ENCODE measurements around the gene APBA3. TPM values are rescaled to one million over a fixed set of nuclear protein-coding genes. Genes with fewer than 3 reads are reported as not detected.

The APBA3 gene
- total RNA-seq, 1 experiment from 2014 or later: 34.0 TPM

DNA sequence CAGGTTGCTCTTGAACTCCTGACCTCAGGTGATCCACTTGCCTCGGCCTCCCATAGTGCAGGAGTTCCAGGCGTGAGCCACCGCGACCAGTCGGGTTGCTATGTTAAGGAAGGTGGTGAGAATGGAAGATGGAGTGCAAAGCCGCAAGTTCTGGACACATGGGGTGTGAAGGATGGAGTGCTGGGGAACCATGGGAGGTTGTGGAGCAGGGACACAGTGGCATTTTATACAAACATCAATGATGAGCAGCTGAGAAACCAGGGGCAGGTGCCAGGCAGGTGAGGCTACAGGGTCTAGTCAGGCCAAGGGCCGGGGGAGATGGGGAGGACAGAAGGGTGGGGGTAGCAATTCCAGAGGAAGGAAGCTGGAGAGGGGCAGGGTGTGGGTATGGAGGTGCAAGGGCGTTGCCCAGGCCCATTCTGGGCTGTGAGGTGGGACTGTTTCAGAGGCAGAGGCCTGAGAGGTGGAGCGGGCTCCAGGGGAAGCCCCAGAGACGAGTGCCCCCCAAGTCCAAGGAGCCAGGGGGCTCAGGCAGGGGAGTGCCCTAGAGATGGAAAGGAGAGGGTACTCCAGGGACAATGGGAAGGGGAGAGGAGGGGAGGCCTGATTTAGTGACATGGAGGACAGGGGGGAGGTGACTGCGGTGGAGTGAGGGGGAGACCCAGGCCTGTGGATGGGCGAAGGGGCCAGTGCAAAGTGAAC, 12.5 kb upstream of the APBA3 start:
- Histone ChIP-seq H3K27me3 (ENCODE audit: control insufficient read depth, insufficient read depth, low read length) (no peaks in the 10 kb centered on the region), H3K9me3 (ENCODE audit: control insufficient read depth, insufficient read depth, low read depth, low read length) (no peaks in the 10 kb centered on the region), H3K4me1 (ENCODE audit: control insufficient read depth, insufficient read depth, low read length) (no peaks in the 10 kb centered on the region), H3K36me3 (ENCODE audit: control insufficient read depth, insufficient read depth, low read length) (no peaks in the 10 kb centered on the region), H3K4me3 (ENCODE audit: low read depth in 2 of 2, low read length in 2 of 2) (no peak overlapping the region), H3K27ac (ENCODE audit: low read length) (no peak overlapping the region)
- DNase-seq (ENCODE audit: low read depth, low spot score): no peak
- BruUV-seq (replicated peaks): no TSS peak
- CTCF ChIA-PET: no interaction called here
- ATAC-seq: no peak
- intact Hi-C loops (cut with micrococcal nuclease; ENCODE audit: unreplicated experiment) (no loop called here), in situ Hi-C loops (cut with HindIII; ENCODE audit: low pct_unique_long_range_greater_than_20kb, low sequenced_read_pairs) (no loop called here)
- TF ChIP-seq TCF7L2 (IDR thresholded peaks at IDR 0.05; ENCODE audit: low read depth, low read length) (no peak), POLR2AphosphoS5 (IDR thresholded peaks at IDR 0.05; ENCODE audit: low read depth, low read length) (no peak), SIN3A (IDR thresholded peaks at IDR 0.05; ENCODE audit: borderline replicate concordance, insufficient read depth, low read depth, low read length) (no peak)
- TF ChIP-seq, protein P1, sequence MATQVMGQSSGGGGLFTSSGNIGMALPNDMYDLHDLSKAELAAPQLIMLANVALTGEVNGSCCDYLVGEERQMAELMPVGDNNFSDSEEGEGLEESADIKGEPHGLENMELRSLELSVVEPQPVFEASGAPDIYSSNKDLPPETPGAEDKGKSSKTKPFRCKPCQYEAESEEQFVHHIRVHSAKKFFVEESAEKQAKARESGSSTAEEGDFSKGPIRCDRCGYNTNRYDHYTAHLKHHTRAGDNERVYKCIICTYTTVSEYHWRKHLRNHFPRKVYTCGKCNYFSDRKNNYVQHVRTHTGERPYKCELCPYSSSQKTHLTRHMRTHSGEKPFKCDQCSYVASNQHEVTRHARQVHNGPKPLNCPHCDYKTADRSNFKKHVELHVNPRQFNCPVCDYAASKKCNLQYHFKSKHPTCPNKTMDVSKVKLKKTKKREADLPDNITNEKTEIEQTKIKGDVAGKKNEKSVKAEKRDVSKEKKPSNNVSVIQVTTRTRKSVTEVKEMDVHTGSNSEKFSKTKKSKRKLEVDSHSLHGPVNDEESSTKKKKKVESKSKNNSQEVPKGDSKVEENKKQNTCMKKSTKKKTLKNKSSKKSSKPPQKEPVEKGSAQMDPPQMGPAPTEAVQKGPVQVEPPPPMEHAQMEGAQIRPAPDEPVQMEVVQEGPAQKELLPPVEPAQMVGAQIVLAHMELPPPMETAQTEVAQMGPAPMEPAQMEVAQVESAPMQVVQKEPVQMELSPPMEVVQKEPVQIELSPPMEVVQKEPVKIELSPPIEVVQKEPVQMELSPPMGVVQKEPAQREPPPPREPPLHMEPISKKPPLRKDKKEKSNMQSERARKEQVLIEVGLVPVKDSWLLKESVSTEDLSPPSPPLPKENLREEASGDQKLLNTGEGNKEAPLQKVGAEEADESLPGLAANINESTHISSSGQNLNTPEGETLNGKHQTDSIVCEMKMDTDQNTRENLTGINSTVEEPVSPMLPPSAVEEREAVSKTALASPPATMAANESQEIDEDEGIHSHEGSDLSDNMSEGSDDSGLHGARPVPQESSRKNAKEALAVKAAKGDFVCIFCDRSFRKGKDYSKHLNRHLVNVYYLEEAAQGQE (IDR thresholded peaks at IDR 0.05; ENCODE audit: insufficient read depth in 1 of 2, low read depth in 2 of 2, low read length in 1 of 2): no peak
- TF ChIP-seq, protein P2, sequence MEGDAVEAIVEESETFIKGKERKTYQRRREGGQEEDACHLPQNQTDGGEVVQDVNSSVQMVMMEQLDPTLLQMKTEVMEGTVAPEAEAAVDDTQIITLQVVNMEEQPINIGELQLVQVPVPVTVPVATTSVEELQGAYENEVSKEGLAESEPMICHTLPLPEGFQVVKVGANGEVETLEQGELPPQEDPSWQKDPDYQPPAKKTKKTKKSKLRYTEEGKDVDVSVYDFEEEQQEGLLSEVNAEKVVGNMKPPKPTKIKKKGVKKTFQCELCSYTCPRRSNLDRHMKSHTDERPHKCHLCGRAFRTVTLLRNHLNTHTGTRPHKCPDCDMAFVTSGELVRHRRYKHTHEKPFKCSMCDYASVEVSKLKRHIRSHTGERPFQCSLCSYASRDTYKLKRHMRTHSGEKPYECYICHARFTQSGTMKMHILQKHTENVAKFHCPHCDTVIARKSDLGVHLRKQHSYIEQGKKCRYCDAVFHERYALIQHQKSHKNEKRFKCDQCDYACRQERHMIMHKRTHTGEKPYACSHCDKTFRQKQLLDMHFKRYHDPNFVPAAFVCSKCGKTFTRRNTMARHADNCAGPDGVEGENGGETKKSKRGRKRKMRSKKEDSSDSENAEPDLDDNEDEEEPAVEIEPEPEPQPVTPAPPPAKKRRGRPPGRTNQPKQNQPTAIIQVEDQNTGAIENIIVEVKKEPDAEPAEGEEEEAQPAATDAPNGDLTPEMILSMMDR (IDR thresholded peaks at IDR 0.05): no peak
- POLR2A ChIA-PET: no interaction called here

DNA sequence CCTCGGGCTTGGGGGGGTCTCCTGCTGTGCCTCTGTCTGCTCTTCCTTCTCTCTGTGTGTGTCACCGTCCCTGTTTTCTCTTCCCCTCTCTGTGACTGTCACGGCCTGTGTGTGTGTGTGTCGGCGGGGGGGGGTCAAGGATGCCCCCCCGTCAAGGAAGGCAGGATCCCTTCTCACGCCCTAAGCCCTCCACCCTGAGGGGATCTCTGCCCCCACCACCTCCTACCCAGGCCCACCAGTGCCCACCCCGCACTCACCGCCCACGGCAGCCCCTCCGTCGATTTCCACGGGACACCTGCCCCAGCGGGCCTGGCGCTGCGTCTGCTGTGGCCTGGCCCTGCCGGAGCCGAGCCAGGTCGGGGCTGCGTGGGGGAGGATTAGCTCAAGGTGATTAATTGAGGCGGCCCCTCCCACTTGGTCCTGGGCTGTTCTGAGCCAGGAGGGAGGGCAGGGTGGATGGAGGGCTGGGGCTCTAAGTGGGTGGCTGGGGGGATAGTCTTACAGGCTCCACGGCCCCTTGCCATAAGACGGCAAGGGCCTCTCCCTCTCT, 10.5 kb upstream of the APBA3 start, which contains the start of gene RAX2:
Gene RAX2 (minus strand): TSS at position 323 of the 550 bp plus-strand sequence. CDS start 486 bp downstream, outside the sequence.
- no TSS peak for BruUV-seq (replicated peaks)
- POLR2A ChIA-PET: no interaction called here
- CTCF ChIA-PET: no interaction called here

More for the DNA sequence above, 10.5 kb upstream of the APBA3 start, which contains the start of gene RAX2:
- H3K27ac ChIP-seq (ENCODE audit: low read length): no peak within 1 kb of the TSS
- no peak for ATAC-seq
- in situ Hi-C loops (cut with HindIII; ENCODE audit: low pct_unique_long_range_greater_than_20kb, low sequenced_read_pairs): no loop called here
- no peaks in the 10 kb centered on the region for H3K27me3 ChIP-seq (ENCODE audit: control insufficient read depth, insufficient read depth, low read length)
- no peaks in the 10 kb centered on the region for H3K9me3 ChIP-seq (ENCODE audit: control insufficient read depth, insufficient read depth, low read depth, low read length)
- intact Hi-C loops (cut with micrococcal nuclease; ENCODE audit: unreplicated experiment): no loop called here
- TF ChIP-seq, protein P1 (IDR thresholded peaks at IDR 0.05; ENCODE audit: insufficient read depth in 1 of 2, low read depth in 2 of 2, low read length in 1 of 2): no peak
- no peak for TF ChIP-seq SIN3A (IDR thresholded peaks at IDR 0.05; ENCODE audit: borderline replicate concordance, insufficient read depth, low read depth, low read length)
- TF ChIP-seq TCF7L2 (IDR thresholded peaks at IDR 0.05; ENCODE audit: low read depth, low read length): no peak
- TF ChIP-seq, protein P2 (IDR thresholded peaks at IDR 0.05): no peak
- TF ChIP-seq POLR2AphosphoS5 (IDR thresholded peaks at IDR 0.05; ENCODE audit: low read depth, low read length): no peak
- no peaks in the 10 kb centered on the region for H3K4me1 ChIP-seq (ENCODE audit: control insufficient read depth, insufficient read depth, low read length)
- H3K36me3 ChIP-seq (ENCODE audit: control insufficient read depth, insufficient read depth, low read length): no peaks in the 10 kb centered on the region
- no peak for DNase-seq (ENCODE audit: low read depth, low spot score)
- no peak within 1 kb of the TSS for H3K4me3 ChIP-seq (ENCODE audit: low read depth in 2 of 2, low read length in 2 of 2)

All from Panc1 (cell line).